NT2/D1 (cell line): ENCODE measurements around the gene BEX4.

ENCODE experiments used
- SUZ12 ChIP-seq: IDR thresholded peaks from 2 replicates; pipeline ENCODE4 v1.6.1; 2011; ENCODE audit not compliant: insufficient read length, insufficient read depth; ENCODE audit errors: extremely low read depth
- YY1 ChIP-seq: IDR thresholded peaks from 2 replicates; pipeline ENCODE4 v1.6.1; 2011; ENCODE audit not compliant: insufficient read length, insufficient read depth
- ZNF274 ChIP-seq: IDR thresholded peaks from 2 replicates; pipeline ENCODE4 v1.6.1; 2011; ENCODE audit warnings: mild to moderate bottlenecking, low read depth, low read length

DNA sequence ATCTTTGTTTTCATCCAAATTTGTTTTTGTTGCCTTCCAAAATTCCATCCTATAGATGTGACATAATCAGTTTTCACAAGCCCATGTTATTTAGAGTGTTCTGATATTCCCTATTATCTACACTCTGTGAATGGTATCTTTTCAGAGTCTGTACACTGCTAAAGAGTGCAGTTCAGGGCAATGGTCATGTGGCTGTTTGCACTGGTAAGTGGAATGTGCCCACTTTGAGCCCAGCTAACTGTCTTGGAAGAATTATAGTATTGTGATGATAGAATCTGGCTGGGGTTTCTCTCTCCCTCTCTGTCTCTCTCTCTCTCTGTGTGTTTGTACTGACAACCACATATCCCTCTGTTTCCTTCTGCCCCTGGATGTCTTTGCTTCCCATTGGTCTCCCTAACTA, 37.4 kb upstream of the BEX4 start:
- no peak for TF ChIP-seq SUZ12
- TF ChIP-seq ZNF274: no peak
- TF ChIP-seq YY1: no peak
